Breast epithelium (tissue), 3 donors: ENCODE data around the gene ANXA6.

ENCODE experiments used
- POLR2A ChIP-seq: fragments of 450-650 bp; IDR thresholded peaks from one replicate; pipeline ENCODE4 v1.6.1; 2016; ENCODE audit warnings: antibody characterized with exemption, mild to moderate bottlenecking, moderate library complexity
- POLR2AphosphoS5 ChIP-seq, 3 donors: sonication (generic); formaldehyde crosslinking; IDR thresholded peaks; one replicate each; pipeline ENCODE4 v1.6.1; 2017; ENCODE audit warnings: antibody characterized with exemption in 3 of 3
- TF ChIP-seq, protein P1 (sequence below), 3 donors: fragments of 450-650 bp; IDR thresholded peaks; one replicate each; pipeline ENCODE4 v1.5.1; 2016 to 2017; ENCODE audit warnings: antibody characterized with exemption in 3 of 3, mild to moderate bottlenecking in 3 of 3, moderate library complexity in 3 of 3

DNA sequence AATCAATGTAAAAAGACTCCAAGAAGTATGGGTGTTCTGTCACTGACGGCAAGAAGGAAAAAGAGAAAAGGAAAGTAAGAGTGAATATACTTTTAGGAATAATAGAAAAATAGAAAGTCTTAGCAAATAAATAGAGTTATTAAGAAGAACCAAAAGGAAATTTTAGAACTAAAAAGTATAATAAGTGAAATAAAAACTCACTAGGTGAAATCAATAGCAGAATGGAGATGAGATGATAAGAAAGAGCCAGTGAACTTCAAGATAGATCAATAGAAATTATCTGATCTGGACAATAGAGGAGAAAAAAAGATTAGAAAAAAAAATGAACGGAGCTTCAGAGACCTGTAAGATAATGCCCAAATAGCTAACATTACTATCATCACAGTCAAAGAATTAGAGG lies 31.6 kb upstream of the ANXA6 start:
- TF ChIP-seq POLR2AphosphoS5 (IDR thresholded peaks at IDR 0.05) (no peak), POLR2A (no peak)
- TF ChIP-seq, protein P1, sequence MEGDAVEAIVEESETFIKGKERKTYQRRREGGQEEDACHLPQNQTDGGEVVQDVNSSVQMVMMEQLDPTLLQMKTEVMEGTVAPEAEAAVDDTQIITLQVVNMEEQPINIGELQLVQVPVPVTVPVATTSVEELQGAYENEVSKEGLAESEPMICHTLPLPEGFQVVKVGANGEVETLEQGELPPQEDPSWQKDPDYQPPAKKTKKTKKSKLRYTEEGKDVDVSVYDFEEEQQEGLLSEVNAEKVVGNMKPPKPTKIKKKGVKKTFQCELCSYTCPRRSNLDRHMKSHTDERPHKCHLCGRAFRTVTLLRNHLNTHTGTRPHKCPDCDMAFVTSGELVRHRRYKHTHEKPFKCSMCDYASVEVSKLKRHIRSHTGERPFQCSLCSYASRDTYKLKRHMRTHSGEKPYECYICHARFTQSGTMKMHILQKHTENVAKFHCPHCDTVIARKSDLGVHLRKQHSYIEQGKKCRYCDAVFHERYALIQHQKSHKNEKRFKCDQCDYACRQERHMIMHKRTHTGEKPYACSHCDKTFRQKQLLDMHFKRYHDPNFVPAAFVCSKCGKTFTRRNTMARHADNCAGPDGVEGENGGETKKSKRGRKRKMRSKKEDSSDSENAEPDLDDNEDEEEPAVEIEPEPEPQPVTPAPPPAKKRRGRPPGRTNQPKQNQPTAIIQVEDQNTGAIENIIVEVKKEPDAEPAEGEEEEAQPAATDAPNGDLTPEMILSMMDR (IDR thresholded peaks at IDR 0.05), result no peak
